Right kidney (tissue), 9 donors: ENCODE results near the gene PF4V1.

ENCODE experiments used
- DNase-seq: peaks from one replicate; pipeline ENCODE4 v3.0.0-alpha.2; 2016
- long read RNA-seq, 8 donors: transcript quantifications; one replicate each; lab custom pipeline, GENCODE V29; 2026

The PF4V1 gene, protein sequence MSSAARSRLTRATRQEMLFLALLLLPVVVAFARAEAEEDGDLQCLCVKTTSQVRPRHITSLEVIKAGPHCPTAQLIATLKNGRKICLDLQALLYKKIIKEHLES
- long read RNA-seq, donor 1 = 0 reads
- long read RNA-seq, donor 2, partial matches to known transcripts = 0 of 2 reads
- long read RNA-seq, donor 2, other reads (novel, unspliced or antisense) = 0 of 2 reads
- long read RNA-seq, donor 3 = 0 reads
- long read RNA-seq, donor 4 = 0 reads
- long read RNA-seq, donor 5, partial matches to known transcripts = 0 of 1 reads
- long read RNA-seq, donor 5, other reads (novel, unspliced or antisense) = 0 of 1 reads
- long read RNA-seq, donor 6, partial matches to known transcripts = 0 of 1 reads
- long read RNA-seq, donor 6, other reads (novel, unspliced or antisense) = 0 of 1 reads
- long read RNA-seq, donor 7 = 0 reads
- long read RNA-seq, donor 8, partial matches to known transcripts = 0 of 8 reads
- long read RNA-seq, donor 8, other reads (novel, unspliced or antisense) = 8 of 8 reads

DNA sequence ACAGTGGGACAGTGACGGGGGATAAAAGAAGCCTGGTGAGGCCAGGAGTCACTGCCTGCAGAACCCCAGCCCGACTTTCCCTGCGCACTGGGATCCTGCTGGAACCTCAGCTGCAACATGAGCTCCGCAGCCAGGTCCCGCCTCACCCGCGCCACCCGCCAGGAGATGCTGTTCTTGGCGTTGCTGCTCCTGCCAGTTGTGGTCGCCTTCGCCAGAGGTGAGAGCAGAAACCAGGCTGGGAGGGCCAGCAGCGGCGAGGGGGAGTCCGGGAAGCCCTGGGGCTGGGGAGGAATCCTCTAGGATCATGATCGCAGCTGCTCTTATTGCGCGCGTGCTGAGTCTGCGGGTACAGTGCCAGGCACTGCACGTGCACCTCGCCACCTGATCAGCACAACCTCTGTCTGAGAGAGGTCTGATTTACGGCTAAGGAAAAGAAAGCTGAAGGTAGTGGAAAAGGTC is at the start of gene PF4V1:
Gene PF4V1, plus strand, starts transcription at position 51 of the 459 bp plus-strand sequence. Its CDS starts 67 bp downstream, at position 118.
- DNase-seq = peak; percentile 41

DNA sequence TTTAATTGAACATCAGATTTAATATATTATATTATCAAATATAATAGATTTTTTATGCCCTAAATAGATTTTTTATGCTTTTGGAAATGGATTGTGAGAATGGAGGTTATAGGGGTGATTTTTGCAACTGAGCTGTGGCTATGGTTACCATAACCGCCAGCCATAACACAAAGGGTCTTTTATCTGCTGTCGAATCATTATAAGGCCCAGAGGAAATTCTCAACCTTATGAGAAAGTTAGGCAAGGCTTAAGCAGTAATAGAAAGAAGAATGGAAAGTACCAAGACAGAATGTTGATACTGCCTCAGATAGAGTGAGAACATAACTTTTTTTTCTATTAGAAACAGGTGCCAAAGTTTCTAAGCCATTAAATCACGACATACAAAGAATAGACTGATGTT is 42.9 kb upstream of the PF4V1 start:
- no peak for DNase-seq

DNA sequence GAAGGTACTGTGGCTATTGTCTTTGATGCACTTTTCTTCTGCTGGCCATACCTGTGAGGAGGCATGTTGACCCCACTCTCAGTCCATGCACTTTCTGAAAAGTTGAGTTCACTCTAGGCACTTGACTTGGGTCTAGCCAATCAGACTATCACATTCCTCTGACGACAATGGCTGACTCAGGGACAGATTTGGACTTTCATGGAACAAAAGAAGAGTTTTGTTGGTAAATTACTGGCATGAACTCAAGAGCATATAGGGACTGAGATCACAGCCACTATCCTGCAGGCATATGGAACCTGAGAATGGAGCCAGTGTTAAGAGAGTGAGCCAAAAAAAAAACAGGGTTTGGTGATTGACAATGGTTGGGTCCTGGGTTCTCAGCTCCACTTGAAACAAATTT is 41.3 kb upstream of the PF4V1 start:
- no peak for DNase-seq

DNA sequence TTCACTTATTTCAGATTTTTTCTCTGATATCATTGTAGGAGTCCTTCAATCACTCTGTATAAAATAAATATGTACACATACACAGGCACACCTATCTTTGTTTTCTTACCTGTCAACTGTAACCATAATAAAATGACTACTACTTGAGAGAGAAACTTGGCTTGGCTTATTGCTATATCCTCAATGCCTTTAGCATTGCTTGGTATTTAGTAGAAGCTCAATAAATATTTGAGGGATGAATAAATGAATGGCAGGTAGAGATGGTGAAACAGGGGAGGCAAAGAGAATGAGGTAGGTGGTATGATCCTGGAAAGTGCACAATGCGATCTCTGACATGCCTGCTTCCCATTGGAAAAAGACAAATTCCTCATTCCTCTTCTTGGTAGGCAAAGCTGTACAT is 38.4 kb upstream of the PF4V1 start:
- DNase-seq = no peak

DNA sequence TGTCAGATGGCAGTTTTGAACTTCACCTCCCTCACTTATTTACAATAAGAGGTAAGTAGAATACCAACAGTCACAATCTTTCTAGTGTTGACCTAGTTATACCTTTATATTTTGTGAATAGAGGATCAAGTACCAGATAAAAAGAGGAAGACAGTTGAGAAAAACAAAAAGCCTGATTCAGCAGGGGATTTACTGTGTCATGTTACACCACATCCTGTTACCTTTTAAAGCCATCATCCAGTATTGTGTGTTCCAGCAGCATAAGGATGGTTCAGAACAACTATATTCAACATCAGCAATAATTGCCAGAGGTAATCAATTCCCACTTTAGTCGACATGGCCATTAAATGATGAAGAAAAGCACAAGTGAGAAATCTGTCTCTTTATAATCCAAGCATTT is 38.0 kb upstream of the PF4V1 start:
- DNase-seq = no peak

DNA sequence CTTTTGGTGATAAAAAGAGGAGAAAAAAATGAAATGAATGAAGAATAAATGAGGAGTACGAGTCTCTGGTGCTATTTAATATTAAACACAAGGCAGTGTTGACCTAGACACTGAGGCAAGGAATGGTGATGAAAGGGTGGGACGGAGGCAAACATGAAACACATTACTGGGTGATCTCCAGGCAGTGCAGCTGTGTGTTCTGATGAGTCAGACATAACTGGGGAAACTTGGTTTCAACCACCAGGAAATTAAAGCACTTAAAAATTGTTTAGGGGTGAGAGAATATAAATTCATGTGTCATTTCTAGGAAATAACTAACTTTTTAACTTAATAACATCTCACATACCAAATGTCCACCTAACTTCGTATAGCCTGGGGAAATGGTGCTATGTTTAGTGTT is 36.3 kb upstream of the PF4V1 start:
- no peak for DNase-seq

DNA sequence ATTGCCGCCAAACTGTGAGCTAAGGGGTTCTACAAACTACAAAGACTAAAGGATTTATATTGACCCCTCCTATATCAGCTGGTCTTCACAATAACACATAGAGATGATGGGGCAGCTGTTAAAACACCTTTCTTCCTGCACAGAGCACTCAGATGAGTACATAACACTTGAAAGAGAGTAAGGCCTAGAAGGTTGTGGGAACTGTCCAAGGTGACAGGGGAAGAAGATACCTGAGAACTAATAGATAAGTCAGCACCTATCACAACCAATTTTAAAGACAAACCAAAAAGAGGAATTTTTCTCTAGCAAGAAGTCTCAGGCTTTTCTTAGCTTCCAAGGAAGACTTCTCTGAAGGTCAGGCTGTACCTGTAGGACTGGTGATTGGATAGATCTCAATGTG is 35.8 kb upstream of the PF4V1 start:
- DNase-seq = no peak

DNA sequence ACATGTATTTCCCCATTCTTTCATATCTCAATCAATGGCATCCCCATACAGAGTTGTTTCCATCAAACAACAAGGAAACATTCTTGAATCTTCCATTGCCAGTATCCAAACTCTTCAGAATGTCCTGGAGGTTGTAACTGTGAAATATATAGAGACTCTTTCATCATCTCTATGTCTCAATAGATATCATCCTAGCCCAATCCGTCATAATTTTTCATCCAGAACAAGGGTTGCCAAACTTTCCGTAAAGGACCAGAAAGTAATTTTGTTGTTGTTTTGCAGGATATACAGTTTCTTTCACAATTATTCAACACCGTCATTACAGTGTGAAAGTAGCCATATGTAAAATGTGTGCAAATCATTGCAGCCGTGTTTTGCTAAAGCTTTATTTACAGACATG is 31.8 kb upstream of the PF4V1 start:
- no peak for DNase-seq

DNA sequence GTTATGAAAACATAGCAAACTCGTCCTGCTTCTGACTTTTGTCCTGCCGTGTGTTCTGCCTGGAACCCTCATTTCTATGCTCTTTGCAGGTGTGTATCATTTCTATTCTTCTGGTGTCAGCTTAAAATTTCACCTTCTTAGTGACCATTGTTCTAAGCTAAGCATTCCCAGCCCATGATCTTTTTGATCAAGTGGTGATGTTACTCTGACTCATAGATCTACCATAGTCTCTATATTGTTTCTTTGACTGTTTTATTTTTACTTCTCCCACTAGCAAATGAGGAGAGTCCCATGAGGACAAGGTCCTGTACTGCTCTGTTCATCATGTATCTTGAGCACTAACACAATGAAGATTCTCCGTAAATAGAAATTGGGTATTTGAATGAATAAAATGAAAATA is 30.7 kb upstream of the PF4V1 start:
- DNase-seq = no peak

DNA sequence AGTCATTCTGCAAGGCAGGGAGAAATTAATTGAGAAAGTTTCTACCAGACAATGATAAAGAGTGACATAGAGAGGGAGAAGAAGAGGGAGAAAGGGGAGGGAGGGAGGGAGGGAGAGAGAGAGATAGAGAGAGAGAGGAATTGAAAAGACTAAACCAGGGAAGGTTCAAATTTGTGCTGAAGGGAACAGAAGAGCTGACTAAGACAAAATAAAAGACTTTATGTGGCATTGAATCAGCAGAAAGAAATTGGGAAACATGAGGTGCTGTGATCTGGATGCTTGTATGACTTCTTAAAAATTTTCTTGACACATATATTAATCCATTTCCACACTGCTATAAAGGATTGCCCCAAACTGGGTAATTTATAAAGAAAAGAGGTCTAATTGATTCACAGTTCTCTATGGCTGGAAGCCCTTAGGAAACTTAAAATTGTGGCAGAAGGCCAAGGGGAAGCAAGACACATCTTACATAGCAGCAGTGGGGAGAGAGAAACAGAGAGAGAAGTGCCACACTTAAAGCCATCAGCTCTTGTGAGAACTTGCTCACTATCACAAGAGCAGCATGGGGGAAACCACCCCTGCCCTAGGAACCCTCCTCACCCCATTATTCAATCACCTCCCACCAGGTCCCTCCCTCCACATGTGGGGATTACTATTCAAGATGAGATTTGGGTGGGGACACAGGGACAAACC is 30.1 kb upstream of the PF4V1 start:
- no peak for DNase-seq

DNA sequence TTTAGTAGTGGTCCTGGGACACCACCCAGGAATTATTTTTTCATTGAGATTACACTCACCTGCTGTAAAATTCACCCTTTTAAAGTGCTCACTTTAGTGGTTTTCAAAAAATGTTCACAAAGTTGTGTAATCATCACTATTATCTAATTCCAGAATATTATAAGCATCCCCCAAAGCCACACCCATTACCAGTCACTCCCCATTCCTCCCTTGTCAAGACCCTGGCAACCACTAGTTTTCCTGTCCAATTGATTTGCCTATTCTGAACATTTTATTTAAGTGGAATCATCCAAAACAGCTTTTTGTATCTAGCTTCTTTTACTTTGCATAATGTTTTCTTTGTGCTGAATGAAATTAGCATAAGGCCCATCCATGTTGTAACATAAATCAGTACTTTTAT is 29.3 kb upstream of the PF4V1 start:
- DNase-seq = no peak

DNA sequence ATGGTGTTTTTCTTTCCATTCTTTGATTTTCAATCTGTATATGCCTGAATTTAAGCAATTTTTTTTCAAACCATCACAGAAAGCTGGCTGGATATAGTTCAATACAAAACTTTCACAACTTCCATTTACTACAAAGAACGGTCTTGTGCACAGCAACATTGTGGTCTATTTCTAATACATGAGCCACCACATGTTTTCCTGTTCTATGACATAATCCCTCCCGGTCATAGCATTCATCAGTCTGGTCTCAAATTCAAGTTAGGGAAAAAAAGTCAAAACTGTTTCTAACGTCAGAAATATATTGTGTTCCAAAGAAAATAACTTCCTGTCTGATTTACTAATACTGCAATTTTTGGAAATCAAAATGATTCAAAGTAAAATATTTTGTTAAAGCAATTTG is 24.1 kb upstream of the PF4V1 start:
- no peak for DNase-seq

DNA sequence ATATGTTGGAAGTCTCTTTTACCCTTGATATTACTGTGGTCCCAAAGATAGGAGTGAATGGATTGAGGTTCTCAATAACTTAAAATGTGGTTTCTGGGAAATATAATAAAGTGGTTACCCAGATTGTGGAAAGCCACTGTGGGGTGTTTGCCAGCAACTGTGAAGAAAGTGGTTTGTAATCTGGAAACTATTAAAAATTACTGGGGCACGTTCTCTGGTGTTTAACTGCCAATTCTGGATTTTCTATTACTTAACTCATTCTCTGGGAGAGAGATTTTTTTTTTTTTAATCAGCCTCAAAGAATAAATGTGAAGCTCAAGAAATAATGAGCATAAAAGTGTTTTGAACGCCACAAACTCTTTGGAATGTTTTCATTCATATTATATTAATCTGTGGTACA is 21.5 kb upstream of the PF4V1 start:
- DNase-seq = no peak

DNA sequence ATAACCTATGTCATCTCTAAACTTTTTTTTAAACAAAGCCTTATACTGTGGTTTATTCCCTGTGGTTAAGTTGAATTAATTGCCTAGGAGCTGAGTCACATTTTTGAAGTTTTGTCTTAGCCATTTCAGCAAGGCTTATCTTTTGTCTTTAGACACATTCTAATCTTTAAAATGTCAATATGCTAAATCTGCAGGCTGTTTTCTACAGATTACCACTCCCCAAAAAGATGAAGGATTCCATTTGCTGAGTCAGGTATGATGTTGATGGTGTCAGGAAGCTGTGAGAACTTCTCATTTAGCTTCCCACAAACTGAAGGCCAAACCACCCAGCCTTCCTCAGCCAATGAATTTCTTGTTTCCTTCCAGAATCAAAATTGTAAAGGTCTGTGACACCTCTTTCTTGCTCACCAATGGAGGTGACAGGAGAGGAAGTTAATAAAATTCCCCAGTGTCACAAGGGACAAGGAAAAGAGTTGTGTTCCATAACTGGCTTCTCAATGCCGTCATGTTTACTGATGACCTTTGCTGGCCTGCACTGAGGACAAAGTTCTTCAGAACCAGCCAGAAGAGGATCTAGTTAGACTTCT is 20.4 kb upstream of the PF4V1 start:
- DNase-seq = no peak

DNA sequence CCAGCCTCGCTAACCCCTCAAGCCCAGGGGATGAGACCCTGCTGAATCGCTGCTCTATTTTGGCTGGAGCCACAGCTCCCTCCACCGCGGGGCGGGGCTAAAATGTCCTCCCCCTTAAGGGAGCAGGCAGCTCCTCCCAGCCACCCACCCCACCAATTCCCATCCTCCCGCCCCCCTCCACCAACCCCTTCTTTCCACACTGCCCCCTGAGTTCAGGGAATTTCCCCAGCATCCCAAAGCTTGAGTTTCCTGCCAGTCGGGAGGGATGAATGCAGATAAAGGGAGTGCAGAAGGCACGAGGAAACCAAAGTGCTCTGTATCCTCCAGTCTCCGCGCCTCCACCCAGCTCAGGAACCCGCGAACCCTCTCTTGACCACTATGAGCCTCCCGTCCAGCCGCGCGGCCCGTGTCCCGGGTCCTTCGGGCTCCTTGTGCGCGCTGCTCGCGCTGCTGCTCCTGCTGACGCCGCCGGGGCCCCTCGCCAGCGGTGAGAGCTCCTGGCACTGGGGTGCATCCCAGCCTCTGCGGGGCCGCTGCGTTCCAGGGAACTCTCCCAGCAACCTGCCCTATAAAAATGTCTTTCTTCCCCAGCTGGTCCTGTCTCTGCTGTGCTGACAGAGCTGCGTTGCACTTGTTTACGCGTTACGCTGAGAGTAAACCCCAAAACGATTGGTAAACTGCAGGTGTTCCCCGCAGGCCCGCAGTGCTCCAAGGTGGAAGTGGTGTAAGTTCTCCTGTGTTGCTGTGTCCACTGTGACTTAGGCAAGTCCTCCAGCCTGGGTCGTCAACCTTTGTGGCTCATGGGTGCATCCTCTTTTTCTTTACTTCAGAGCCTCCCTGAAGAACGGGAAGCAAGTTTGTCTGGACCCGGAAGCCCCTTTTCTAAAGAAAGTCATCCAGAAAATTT is 16.5 kb upstream of the PF4V1 start, which contains the start of gene CXCL6:
Gene CXCL6, plus strand, starts transcription at position 306 of the 907 bp plus-strand sequence. Its CDS starts 73 bp downstream, at position 379.
- DNase-seq = peak; percentile 40

DNA sequence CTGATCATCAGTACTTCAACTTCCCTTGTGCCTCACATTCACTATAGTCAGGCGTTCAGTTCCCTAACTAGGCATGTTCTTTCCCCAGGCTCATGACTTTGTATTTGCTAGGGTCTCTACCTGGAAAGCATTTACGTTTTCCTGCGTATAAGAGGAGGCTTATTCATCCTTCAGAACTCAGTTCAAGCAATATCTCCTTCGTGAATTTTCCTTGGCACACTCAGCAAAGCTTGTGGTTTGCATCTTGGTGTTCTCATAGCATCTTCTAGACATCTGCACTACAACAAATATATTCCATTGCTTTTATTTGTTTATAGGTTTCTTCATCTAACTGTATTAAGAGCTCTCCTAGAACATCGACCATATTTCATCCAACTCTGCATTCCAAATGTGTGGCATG is 14.0 kb upstream of the PF4V1 start:
- DNase-seq = no peak

DNA sequence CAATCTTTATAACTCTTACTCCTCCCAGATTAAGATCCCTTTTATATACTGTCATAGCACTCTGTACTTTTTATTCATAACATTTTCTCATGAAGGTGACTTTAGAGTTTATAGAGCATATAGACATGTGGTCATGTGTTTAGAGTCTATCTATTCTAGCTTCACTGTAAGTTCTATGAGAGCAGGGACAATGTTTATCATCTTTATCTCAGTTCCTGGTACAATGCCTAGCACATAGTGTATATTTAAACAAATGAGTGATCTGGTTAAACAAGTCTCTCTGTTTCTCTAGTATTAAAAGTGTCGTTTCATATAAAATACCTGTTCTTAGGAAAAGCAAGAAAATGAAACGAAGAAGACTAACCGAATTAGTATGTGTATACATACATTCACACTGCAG is 13.4 kb upstream of the PF4V1 start:
- no peak for DNase-seq

DNA sequence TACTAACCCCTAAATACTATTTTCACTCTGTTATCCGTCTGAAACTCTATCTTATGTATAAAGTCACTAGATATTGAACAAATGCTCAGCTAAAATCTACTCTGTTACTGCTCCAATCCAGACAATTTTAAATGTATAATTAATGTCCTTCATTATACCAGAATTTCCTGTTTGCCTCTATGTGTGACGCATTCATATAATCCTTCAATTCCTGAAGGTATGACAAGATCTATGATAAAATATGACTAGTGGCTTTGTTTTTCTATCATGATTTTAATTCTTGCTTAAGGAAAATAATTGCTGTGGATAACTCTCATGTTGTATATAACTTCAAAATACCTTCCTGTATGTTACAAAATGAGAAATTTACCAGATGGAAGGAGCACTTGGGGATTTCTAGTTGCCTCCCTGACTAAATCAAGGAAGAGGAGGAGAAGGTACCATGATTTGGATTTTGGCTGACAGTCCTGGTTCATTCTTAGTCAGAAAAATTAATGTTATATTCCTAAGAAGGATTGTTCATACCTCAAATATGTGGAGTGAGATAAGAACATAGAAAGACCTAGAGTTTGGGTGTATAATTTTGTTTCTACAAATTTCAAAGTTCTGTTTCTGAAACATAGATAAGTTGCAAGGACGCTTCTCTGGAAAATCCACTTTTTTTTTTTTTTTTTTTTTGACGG is 11.7 kb upstream of the PF4V1 start:
- no peak for DNase-seq

DNA sequence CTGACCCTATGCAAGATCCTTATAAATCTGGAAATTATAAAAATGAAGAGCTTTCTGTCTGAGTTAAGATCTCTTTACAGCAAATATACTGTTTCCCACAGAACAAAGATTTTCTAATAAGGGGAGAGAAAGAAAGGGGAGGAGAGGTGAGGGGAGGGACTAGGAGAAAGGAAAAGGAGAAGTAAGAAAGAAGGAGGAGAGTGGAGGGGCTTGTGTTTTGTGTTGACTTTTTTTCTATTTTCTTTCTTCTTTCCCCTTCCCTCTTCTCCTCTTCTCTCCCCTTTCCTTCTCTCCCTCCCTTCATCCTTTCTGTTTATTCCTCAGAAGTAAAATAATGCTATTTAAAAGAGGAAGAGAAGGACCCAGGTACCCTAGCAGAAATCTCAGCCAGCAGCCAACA is 10.4 kb upstream of the PF4V1 start:
- DNase-seq = no peak

DNA sequence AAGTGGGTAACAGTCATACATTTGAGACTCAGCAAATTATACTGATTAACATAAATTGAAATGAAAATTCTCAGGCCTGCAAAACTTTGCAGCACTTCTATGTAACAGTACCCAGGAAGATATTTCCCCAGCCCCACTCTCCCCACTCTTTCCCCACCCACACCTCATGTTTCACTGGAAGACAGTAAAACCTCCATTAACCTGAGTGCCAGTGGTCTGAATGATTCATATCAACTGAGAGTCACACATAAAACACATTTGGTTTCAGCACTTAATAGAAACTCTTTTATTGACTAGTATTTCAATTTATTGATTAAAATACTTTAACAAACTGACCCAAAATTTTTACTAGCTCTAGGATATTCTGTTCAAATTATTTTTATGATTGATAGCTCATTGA is 9.7 kb upstream of the PF4V1 start:
- no peak for DNase-seq

DNA sequence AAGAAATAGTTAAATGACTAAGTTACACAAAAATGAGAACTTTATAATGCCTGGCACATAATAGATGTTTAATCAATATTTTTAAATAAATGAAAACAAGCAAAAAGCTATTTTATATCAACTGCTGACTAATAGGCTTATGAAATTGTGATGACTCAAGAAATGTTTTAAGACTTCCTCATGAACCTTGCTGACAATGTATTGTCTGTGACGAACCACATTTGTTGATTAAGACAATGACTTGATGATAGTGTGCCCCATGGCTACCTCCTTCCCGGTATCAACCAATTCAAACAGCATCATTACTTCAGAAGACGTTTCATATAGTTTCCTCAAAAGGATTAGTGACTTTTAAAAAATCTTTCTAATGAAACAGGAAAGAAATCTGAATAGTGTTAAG is 8.8 kb upstream of the PF4V1 start:
- no peak for DNase-seq

DNA sequence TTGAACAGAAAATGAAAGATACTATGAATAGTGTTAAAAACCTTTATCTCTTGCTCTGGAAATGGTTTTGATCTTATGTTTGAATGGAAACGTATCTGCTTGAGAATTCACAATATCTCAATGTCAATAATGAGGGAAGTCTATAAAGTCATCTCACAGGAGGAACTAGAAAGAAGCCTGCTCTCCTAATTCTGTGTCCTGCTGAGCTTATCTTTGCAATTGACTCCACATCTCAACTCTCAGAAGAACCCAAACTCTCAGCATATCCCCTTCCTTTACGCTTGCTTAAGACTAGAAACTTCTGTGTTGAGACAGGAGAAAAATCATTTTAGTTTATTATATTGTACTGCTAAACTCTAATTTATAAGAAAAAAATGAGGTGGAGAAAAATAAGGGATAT is 8.3 kb upstream of the PF4V1 start:
- no peak for DNase-seq
